A204.1 (cell line): ENCODE measurements around the gene ERP44.
A peak's percentile ranks its signal among the peaks of the same experiment; 100 is the strongest.
"Not testable (repeated sequence)": the region's sequence is repeated elsewhere in the genome, so short reads cannot be mapped to it uniquely, and the experiment has no call there.

ENCODE experiments used
- FAIRE-seq: peaks from 2 replicates; lab custom pipeline; 2012; peaks lifted over from hg19 to GRCh38; lab: Jason Lieb, UNC

ERP44 gene

DNA sequence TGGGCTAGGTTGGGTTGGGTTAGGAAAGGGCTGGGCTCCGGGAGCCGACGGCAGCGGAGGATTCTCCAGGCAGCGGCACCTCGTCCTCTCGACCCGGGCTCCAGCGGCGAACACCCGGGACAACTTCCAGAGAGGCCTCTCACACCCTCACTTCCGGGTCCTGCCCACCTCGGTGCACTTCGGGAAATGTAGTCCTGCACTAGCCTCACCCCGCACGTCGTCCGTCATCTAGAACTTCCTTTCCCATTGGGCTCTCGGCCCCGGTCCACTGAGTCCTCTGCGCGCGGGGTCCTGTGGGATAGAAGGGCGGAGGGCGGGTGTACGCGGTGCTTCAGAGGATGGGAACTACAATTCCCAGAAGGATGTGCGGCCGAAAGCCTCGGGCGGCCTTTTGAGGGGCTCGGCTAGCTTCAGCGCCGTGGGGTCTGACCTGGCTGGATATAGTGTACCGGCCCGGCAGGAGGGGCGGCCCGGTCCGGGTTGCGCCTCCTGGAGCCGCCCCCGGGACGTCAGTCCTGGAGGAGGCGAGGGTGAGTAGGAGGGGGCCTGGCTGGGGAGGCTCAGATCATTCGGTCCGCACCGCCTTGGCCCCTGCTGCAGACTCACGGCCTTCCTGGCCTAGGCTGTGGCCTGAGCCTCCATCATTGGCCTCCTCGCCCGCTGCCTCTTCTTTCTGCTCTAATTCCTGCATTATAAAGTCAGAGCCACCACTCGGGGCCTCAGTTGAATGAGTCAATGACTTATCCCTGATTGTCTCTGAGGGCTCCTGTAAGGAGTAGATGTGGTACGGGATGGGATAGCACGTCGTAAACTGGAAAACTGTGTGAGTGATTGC lies at the start of gene ERP44, which contains the start of gene INVS:
ERP44 (minus strand) TSS at position 114 of the 835 bp plus-strand sequence. CDS start 160 bp downstream, outside the sequence.
INVS (plus strand) TSS at position 357 of the 835 bp plus-strand sequence. CDS start 5,279 bp downstream, outside the sequence.
- FAIRE-seq: peak; percentile 93

DNA sequence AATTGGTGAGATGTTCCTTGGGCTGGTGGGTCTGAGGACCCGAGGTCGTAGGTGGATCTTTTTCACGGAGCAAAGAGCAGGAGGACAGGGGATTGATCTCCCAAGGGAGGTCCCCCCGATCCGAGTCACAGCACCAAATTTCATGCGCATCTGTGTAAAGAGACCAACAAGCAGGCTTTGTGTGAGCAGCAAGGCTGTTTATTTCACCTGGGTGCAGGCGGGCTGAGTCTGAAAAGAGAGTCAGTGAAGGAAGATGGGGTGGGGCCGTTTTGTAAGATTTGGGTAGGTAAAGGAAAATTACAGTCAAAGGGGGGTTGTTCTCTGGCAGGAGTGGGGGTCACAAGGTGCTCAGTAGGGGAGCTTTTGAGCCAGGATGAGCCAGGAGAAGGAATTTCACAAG lies 47.2 kb upstream of the ERP44 start:
- not testable (repeated sequence) for FAIRE-seq

DNA sequence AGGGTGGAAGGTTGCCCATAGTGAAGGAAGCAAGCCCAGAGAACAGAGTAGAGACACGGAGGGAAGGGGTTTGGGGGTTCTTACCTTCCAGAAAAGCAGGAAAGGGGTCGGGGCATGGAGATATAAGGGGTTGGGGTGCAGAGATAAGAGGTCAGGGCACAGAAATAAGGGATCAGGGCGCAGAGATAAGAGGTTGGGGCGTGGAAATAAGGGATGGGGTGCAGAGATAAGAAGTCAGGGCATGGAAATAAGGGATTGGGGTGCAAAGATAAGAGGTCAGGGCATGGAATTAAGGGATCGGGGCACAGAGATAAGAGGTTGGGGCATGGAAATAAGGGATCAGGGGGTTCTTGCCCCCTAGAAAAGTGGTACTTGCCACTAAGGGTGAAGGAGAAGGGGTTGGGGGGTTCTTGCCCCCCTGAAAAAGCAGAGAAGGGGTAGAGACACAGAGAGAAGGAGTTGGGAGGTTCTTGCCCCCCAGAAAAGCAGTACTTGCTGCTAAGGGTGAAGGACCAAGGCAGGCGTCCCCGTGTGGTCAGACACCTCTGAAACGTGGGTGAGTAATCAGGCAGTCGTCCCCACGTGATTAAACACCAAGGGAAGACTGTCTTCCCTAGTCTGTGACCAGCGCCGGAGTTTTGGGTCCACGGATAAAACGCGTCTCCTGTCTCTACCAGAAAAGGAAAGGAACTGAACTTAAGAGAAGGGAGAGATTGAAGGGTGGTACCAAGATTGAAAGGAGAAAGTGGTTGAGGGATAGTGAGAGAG lies 46.6 kb upstream of the ERP44 start:
- FAIRE-seq: not testable (repeated sequence)

DNA sequence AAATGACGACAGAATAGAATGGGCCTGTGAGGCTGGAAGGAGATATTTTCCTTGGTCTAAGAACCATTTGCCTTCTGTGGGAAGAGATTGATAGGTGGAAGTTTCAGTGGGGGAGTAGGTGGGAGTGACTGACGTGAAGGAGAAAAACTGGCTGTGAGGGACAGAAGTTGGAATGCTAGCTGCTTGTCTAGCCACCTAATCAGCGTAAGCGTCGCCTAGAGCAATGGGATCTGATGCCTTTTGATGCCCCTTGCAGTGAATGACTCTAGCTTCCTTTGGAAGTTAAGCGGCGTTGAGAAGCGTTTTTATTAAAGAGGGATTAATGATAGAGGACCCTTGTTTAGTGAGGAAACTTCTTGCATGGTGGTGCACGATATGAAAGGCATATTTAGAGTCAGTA lies 43.1 kb upstream of the ERP44 start:
- not testable (repeated sequence) for FAIRE-seq

DNA sequence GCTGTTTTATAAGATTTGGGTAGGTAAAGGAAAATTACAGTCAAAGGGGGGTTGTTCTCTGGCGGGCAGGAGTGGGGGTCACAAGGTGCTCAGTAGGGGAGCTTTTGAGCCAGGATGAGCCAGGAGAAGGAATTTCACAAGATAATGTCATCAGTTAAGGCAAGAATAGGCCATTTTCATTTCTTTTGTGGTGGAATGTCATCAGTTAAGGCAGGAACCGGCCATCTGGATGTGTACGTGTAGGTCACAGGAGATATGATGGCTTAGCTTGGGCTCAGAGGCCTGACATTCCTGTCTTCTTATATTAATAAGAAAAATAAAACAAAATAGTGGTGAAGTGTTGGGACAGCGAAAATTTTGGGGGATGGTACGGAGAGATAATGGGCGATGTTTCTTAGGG lies 41.5 kb upstream of the ERP44 start:
- not testable (repeated sequence) for FAIRE-seq

DNA sequence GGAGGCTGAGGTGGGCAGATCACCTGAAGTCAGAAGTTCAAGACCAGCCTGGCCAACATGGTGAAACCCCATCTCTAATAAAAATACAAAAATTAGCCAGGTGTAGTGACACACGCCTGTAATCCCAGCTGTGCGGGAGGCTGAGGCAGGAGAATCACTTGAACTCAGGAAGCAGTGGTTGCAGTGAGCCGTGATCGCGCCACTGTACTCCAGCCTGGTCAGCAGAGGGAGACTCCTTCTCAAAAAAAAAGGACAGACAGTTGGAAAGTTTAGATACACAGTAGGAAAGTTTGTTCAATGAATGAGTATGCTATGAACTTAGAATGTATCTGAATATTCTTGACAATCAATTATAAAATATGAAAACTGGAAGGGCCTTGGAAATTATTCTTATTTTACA lies 38.0 kb upstream of the ERP44 start:
- FAIRE-seq: not testable (repeated sequence)

DNA sequence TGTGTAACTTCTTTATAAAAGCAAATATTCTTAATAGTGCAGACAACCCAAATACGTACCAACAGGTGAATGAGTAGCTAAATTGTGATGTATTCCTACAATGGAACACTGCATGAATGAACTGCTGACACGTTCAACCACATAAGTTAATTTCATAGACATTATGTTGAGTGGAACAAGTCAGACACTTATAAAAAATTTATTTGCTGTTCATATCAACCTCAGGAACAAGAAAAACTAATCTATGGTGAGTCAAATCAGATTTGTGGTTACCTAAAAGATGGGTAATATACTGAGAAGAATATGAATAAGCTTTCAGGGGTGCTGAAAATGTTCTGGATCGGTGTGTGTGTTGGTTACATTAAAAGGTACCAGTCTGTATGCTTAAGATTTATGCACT lies 35.9 kb upstream of the ERP44 start:
- no peak for FAIRE-seq

DNA sequence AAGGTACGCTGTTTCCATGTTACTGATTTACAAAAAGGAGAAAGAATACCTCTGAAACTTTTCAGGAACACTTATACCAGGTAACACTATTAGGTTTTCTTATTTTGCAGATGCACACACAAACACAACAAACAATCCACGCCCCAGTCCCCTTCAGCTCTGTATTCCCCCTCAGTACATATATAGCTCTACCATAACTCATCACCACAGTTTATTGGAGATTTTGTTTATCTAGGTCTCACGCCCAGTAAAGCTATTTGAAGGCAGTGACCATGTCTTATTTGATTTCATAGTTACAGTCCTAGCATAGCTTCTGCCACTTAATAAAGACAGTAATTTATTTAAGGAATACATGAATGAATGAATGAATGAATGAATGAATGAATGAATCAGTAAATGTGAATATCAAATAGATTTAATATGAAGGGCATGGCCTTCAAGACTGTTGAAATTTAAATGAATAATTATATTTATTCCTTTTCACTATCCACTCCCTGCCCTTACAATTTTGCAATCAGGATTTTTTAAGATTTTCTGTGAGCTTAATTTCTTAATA lies 33.2 kb upstream of the ERP44 start:
- no peak for FAIRE-seq

DNA sequence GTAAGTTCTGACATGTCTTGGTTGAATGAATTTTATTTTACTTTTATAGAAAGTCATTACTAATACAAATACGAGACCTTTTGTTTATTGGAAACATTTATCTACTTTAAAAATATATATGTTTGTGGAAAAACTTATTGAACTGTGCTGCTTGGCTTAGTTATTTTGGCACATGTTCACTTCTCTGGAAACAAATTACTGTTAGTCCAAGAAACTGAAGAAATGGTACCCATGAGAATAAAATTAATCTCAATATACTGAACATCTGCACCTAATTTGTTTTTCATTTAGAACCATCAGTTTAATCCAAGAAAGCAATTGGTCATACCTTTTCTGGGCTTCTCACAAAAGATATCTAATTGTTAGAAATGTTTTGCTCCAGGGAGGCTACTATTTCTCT lies 32.4 kb upstream of the ERP44 start:
- FAIRE-seq: no peak

DNA sequence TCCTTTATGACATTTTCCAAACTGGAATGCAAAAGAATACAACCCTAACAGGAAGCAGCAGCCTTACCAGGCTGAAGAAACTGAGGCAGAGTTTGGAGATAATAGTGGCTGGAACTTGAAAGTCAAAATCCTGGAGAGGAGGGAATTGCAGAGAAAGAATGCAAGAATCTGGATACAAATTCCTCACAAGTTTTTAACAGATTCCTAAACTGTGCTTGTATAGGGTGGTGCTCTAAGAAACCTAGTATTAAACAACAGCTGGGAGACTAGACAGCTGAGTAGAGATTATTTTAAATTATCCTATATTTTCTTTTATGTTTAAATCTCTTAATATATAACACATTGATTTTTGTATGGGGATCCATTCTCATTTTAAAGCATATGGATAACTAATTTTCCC lies 31.0 kb upstream of the ERP44 start:
- no peak for FAIRE-seq

DNA sequence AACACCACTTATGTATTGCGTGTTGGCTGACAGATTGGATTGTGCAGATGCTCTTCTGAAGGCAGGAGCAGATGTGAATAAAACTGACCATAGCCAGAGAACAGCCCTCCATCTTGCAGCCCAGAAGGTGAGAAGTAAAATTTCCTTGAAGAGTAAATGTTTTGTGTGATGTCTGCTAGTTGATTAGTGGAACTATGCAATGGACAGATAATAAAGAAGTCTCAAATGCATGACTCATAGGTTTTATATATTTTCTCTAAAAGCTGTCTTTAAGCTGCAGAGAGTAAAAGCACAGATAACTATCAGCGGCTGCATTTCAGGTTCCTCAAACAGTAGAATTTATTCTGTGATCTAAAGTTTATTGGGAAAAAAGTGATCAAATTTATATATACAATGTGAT lies 27.6 kb upstream of the ERP44 start:
- no peak for FAIRE-seq

DNA sequence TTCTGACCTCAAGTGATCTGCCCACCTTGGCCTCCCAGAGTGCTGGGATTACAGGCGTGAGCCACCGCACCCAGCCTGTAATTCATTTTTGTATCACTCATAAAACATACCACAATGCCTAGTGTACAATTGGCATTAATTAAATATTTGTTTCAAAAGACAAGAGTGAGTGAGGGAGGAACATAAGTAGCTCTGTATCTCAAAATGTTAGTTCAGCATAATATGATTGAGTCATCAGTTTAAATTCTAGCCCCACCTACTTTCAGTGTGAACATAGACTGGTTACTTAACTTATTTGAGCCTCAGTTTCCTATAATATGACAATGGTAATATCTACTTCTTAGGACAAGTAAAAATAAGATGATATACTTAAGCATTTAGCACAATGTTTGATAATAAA lies 27.1 kb upstream of the ERP44 start:
- no peak for FAIRE-seq

DNA sequence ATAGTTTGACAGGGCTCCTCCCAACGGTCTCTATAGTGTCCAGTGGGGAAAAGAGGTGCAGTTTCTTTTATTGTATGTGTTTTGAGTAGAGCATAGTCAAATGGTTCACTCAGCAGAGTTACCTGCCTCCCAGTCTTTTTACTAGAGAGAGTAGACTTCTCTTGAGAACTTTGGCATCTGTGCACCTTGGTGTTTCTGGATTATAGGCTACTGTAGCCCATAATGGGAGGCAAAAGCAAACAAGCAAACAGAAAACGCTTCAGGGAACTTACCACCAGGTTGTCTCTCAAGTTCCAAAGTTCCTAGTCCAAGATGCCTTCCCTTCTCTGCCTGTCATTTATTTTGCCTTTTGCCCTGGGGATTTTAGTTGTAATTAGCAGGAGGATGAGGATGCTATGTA lies 26.4 kb upstream of the ERP44 start:
- FAIRE-seq: no peak

DNA sequence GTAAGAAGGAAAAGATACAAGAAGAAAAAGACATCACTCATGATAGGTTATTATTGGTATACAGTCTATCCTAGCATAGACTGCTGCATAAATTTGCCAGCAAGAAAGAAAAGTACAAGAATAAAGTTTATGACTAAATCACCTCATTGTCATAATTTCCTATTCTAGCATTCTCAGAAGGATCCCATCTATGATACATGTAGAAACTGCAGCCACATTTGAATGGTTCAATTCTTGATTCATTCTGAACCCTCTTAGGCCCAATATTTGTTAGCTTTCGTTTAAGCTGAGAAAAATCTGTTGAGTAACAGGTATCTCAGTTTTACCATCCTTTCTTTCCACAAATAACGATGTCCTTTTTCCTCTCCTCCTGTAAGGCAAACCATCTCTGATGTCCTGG lies 21.5 kb upstream of the ERP44 start:
- no peak for FAIRE-seq

DNA sequence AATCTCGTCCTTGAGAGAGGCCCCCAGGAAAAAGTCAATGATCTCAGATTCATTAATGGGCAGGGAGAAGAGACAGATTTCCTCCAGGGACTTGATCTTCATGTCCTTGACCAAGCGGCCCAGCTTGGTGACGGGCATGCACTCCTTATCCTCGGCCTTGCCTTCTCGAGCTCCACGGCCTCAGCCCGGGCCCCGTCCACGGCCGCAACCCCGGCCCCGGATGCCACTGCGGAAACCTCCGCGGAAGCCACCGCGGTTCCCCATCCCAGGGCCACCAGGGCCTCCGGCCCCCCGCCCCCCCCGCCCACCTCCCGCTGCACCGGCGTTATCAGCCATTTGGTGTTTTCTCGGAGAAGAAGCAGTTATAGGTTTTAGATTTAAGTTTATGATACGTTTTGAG lies 18.5 kb upstream of the ERP44 start:
- no peak for FAIRE-seq

DNA sequence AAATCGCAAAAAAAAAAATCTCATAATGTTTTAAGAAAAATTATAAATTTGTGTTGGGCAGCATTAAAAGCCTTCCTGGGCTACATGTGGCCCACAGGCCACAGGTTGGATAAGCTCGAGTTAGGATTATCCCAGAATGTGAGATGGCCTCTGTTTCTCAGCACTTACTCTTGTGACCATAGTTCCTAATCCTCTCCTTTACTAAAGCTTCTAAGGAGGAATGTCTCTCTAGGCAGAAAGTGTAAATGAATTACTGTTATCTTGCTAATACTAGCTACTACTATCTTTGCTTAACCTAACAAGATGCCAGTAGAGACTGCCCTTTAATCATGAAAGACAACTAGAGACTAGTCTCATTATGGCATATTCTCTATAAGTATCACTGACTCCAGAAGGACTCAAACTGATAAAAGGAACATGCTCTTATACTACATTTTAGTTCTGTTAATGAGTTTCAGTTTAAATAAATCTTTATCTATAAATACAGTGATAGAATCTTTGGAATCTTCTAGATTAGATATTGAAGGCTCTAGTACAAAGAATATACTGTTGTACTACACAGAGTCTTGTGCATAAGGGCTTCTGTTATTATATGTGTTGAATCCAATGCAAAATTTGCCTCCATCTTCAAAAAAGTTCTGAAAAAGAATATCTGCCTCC lies 14.0 kb upstream of the ERP44 start:
- no peak for FAIRE-seq

DNA sequence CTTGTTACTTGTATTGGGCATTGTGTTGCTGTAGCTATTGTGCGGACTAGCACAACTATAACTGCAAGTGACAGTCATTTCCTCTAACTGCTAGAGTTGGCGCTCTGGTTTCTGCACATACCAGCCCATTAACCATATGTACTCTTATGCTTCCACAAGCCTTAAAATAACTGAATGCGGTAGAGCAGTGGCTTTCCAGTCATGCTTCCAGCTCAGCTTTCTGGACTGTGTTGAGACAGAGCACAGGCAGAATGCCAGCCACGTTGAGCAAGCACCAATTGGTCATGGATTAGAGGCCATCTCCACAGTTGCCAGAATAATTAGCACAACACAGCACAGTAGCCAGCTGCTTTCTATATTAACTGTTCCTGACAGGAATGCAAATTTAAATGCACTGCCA lies 12.4 kb upstream of the ERP44 start:
- FAIRE-seq: no peak

DNA sequence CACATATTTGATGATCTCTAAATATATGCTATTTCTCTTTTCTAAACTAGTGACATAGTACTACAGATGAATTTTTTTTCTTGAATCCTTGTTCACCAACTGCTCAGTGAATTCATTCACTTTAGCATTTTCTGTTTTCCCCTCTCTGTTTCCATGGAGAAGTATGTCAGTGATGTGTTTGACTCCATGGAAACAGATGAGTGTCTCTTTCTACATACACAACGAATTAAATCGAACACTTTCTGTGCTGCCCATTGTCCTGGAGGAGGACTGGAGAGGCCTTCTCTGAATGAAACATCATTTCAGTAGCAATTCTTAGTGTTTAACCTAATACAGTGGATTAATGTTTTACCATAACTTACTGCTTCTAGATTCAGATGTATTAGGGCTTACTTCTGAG lies 9.8 kb upstream of the ERP44 start:
- no peak for FAIRE-seq

DNA sequence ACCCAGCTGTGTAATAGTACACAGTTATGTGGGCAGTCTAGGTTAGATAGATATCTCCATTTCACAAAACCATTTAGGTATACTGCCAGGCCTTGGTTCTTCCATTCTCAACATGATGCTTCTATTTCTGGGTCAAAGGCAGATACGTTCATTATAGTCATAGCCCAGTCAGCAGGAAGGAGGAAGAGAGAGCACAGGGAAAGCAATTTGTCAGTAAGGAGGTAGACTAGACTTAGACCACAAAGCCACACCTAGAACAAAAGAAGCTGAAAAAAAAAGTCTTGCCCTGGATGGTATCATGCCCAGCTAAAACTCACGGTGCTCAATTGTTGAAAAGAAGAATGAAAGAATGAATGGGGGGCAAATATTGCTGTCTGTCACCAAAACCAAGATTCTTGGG lies 7.8 kb upstream of the ERP44 start:
- FAIRE-seq: no peak

DNA sequence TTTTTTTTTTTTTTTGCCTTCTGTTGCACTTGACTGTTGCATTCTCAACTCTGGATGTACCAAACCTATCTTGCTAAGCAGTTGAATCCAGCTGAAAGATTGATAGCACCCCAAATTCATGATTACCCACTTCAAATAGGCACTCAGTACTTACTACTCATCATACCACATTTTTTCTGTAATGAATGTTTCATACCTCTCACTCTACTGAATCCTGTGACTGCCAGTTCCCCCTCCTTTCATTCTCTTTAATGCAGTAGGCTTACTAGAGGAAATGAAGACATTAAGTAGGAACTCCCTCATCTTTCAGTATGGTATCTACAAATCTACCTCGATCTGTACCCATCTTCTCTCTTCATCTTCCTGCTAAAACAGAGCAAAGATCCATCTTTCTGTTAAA lies 7.1 kb upstream of the ERP44 start:
- FAIRE-seq: no peak

DNA sequence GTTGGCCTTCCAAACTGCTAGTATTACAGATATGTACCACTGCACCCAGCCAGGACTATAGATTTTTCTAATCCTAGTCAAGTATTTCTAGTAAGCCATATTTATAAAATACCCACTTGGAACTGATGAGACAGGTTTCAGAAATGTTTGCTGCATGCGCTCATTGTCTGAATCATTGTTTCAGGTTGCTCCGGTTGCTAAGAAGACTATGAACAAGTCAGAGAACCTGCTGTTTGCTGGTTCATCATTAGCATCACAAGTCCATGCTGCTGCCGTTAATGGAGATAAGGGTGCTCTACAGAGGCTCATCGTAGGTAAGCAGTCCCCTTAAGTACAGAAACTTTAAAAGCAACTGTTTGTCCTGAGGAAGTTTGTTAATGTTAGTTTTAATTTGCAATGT lies 5.5 kb upstream of the ERP44 start:
- FAIRE-seq: no peak

DNA sequence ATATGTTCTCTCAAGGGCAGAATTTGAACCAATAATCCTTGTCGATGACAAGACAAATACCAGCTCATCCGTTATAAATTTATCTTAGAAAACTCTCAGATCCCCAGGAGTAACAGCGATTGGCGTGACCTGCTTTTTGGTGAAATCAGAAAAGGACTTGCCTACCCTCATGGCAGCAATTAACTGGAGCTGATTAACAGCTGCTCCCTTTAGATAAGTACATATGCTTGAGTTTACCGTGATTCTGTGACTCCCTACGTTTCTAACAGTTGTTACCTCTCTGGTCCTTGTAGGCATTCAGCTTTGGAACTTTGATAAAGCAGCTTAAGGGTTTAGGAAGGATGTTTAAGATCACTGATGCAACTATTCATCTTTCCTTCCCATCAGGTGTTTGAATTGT lies 2.8 kb upstream of the ERP44 start:
- FAIRE-seq: no peak
